Neural crest cell (in vitro differentiated cells): ENCODE data around the gene ASF1A. TPM values are rescaled to one million over a fixed set of nuclear protein-coding genes. Genes with fewer than 3 reads are reported as not detected.

Experiments used
- DNase-seq: peaks from one replicate; pipeline ENCODE4 v3.0.0; 2021; ENCODE audit warnings: low read depth, mixed read lengths, low spot score
- H3K27ac Mint-ChIP-seq: one replicate; pipeline ENCODE4 v1.8.0; 2021; ENCODE audit warnings: mild to moderate bottlenecking, mixed read lengths; ENCODE audit not compliant: unreplicated experiment
- H3K27me3 Mint-ChIP-seq: 2 replicates; pipeline ENCODE4 v1.8.0; 2021; ENCODE audit warnings: low read depth, mild to moderate bottlenecking, mixed read lengths
- H3K36me3 Mint-ChIP-seq: 2 replicates; pipeline ENCODE4 v1.8.0; 2021; ENCODE audit warnings: low read depth, mild to moderate bottlenecking, mixed read lengths
- H3K4me1 Mint-ChIP-seq: 2 replicates; pipeline ENCODE4 v1.8.0; 2021; ENCODE audit warnings: mixed read lengths
- H3K4me3 Mint-ChIP-seq: one replicate; pipeline ENCODE4 v1.8.0; 2021; ENCODE audit warnings: mild to moderate bottlenecking, mixed read lengths
- H3K9me3 Mint-ChIP-seq: 2 replicates; pipeline ENCODE4 v1.8.0; 2021; ENCODE audit warnings: mixed read lengths
- total RNA-seq: library from RNA; stranded (reverse); gene quantifications from 2 replicates; pipeline ENCODE4 v1.2.1, GENCODE V29; 2021
- TF ChIP-seq, protein P1 (sequence below): fragments of 200-600 bp; sonication (generic); conservative IDR thresholded peaks from 2 replicates; pipeline ENCODE4 v1.5.0; 2021; ENCODE audit warnings: antibody characterized with exemption, mild to moderate bottlenecking

Gene ASF1A
- total RNA-seq, 1 donor from 2014 or later: 39.6 TPM

DNA sequence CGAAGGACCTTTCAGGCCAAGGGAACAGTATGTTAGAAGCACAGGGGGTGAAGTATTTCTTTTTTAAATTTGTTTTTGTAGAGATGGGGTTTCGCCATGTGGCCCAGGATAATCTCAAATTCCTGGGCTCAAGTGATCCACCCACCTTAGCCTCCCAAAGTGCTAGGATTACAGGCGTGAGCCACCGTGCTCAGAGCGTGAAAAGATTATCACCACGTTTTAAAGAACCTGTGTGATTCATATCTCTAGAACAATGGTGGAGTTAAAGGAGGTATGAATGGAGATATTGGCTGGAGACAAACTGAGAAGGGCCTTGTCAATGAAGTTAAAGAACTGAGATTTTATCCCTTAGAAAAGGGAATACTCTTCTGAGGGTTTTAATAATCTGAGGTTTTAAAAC, 9.7 kb downstream of the ASF1A start:
- Mint-ChIP-seq H3K27me3 (no peaks in the 10 kb centered on the region), H3K36me3 (peaks cover 19% of the 10 kb centered on the region)

DNA sequence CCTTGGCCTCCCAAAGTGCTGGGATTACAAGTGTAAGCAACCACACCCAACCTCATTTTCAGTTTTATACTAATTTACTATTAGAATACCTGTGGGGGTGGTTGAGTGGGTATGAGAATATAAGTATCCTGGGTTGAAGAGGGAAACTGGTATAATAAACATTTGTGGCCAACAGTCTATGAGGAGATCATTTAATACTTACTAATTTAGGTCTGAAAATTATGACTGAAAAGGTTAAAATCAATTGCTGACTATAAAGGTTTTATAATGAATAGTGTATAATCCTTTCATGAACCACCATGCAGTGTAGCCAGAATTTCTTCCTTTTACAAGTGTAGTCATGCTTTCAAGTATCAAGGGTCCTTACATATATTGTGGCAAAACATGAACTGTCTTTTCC, 11.1 kb downstream of the ASF1A start:
- no peak overlapping the region for H3K27ac Mint-ChIP-seq
- H3K27me3 Mint-ChIP-seq: no peaks in the 10 kb centered on the region
- DNase-seq: no peak
- peaks cover 16% of the 10 kb centered on the region for H3K36me3 Mint-ChIP-seq
- TF ChIP-seq, protein P1, sequence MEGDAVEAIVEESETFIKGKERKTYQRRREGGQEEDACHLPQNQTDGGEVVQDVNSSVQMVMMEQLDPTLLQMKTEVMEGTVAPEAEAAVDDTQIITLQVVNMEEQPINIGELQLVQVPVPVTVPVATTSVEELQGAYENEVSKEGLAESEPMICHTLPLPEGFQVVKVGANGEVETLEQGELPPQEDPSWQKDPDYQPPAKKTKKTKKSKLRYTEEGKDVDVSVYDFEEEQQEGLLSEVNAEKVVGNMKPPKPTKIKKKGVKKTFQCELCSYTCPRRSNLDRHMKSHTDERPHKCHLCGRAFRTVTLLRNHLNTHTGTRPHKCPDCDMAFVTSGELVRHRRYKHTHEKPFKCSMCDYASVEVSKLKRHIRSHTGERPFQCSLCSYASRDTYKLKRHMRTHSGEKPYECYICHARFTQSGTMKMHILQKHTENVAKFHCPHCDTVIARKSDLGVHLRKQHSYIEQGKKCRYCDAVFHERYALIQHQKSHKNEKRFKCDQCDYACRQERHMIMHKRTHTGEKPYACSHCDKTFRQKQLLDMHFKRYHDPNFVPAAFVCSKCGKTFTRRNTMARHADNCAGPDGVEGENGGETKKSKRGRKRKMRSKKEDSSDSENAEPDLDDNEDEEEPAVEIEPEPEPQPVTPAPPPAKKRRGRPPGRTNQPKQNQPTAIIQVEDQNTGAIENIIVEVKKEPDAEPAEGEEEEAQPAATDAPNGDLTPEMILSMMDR: no peak
- peaks cover 13% of the 10 kb centered on the region for H3K4me1 Mint-ChIP-seq
- no peak overlapping the region for H3K4me3 Mint-ChIP-seq
- H3K9me3 Mint-ChIP-seq: no peaks in the 10 kb centered on the region

More for the DNA sequence above, 9.7 kb downstream of the ASF1A start:
- Mint-ChIP-seq H3K4me3 (no peak overlapping the region), H3K27ac (no peak overlapping the region), H3K9me3 (no peaks in the 10 kb centered on the region), H3K4me1 (peaks cover 24% of the 10 kb centered on the region)
- no peak for DNase-seq
- TF ChIP-seq, protein P1: no peak

DNA sequence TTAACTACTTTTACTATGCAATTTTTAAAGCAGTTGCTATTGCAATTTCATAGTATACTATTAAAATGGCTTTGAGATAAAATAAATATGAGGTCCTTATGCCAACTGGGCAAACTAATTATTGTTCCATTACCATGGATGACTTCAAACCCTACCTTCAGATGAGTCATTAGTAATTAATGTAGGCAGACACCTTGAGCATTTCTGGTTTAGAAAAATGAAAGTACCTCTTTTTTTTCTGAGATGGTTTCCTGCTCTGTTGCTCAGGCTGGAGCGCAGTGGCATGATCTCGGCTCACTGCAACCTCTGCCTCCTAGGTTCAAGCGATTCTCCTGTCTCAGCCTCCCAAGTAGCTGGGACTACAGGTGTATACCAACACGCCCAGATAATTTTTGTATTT, 11.9 kb downstream of the ASF1A start:
- H3K27ac Mint-ChIP-seq: no peak overlapping the region
- peaks cover 6% of the 10 kb centered on the region for H3K4me1 Mint-ChIP-seq
- H3K9me3 Mint-ChIP-seq: no peaks in the 10 kb centered on the region
- H3K27me3 Mint-ChIP-seq: no peaks in the 10 kb centered on the region
- no peak overlapping the region for H3K4me3 Mint-ChIP-seq
- TF ChIP-seq, protein P1: no peak
- peaks cover 19% of the 10 kb centered on the region for H3K36me3 Mint-ChIP-seq
- no peak for DNase-seq

DNA sequence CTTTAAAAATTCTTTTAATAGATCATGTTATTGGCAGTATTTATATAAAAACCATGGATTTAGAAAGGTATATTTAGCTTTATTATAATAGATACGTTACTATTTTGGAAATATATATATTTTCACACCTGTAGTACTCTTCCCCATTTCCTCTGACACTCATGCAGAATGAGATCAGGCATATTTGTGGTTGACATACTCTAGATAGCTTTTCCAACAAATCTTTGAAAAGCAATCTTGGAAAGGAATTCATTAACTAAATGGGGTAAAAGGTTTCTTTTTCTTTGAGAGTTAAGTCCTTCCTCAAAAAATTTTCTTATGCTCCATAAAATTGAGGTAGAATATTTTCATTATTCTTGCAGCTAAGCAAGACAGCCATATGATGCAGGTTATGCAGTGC, 14.5 kb downstream of the ASF1A start:
- Mint-ChIP-seq H3K9me3 (no peaks in the 10 kb centered on the region), H3K27ac (no peak overlapping the region), H3K36me3 (peaks cover 21% of the 10 kb centered on the region), H3K4me1 (no peaks in the 10 kb centered on the region), H3K27me3 (no peaks in the 10 kb centered on the region), H3K4me3 (no peak overlapping the region)
- TF ChIP-seq, protein P1: no peak
- DNase-seq: no peak

DNA sequence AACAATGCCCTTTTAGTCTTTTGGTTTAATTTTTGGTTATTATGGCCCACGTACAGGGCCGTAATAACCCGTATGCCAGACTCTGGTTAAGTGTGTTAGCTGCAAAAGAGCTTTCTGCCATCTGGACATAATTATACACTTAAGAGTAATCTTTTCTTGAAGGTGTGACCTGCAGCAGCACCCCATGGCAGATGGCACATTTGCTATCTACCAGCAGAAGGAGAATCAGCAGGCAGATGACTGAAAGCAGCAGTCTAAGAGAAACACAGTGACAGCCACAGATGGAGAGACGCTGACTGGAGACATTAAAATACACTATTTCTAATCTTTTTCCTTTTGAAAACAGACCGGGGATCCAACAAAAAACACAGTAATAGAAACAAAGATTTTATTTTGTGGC, 18.7 kb downstream of the ASF1A start:
- no peaks in the 10 kb centered on the region for H3K9me3 Mint-ChIP-seq
- no peak overlapping the region for H3K4me3 Mint-ChIP-seq
- H3K27me3 Mint-ChIP-seq: no peaks in the 10 kb centered on the region
- no peak overlapping the region for H3K27ac Mint-ChIP-seq
- H3K4me1 Mint-ChIP-seq: no peaks in the 10 kb centered on the region
- TF ChIP-seq, protein P1: no peak
- H3K36me3 Mint-ChIP-seq: peaks cover 25% of the 10 kb centered on the region
- DNase-seq: no peak

DNA sequence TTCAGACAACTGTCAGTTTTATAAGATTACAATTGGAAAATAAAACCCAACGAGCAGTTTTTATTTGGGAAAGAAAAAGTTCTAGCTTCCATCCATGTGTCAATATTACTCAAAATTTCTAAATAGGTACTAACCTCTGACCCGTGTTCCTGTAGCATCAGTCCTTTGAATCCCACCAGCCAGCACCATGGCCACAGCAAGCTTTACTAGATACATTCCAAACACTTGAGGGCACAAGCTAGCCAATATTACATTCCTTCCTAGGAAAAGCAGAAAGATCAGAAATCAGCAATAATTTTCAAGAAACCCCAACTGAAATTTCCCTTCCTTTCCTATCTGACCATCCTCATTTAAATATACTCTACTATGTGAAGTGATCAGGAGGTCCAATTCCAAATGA, 19.2 kb downstream of the ASF1A start:
- TF ChIP-seq, protein P1: no peak
- no peaks in the 10 kb centered on the region for H3K9me3 Mint-ChIP-seq
- no peaks in the 10 kb centered on the region for H3K27me3 Mint-ChIP-seq
- no peak overlapping the region for H3K4me3 Mint-ChIP-seq
- no peak for DNase-seq
- H3K4me1 Mint-ChIP-seq: no peaks in the 10 kb centered on the region
- H3K27ac Mint-ChIP-seq: no peak overlapping the region
- peaks cover 21% of the 10 kb centered on the region for H3K36me3 Mint-ChIP-seq
